A204.1 (cell line): ENCODE results near the gene NTN4.
"Not testable (repeated sequence)": the region's sequence is repeated elsewhere in the genome, so short reads cannot be mapped to it uniquely, and the experiment has no call there.

ENCODE experiments used
- FAIRE-seq: peaks from 2 replicates; lab custom pipeline; 2012; peaks lifted over from hg19 to GRCh38; lab: Jason Lieb, UNC

The NTN4 gene

DNA sequence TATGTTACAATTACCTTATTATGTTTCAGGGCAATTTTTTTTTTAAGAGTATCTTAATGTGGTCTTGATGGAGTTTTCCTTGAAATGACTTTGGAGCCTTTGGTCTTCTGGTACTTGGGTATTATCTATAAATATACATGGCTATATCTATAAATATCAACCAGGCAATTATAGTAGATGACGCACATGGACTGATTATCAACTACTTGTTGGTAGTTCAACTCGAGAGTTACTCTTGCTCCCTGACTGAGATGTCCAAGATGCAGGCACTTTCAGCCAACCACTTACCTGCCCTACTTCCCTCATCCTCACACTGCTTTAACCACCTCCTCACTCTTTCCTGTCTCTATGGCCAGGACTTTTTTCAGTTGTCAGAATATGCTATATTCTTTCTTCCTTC is 85.4 kb downstream of the NTN4 start:
- no peak for FAIRE-seq

DNA sequence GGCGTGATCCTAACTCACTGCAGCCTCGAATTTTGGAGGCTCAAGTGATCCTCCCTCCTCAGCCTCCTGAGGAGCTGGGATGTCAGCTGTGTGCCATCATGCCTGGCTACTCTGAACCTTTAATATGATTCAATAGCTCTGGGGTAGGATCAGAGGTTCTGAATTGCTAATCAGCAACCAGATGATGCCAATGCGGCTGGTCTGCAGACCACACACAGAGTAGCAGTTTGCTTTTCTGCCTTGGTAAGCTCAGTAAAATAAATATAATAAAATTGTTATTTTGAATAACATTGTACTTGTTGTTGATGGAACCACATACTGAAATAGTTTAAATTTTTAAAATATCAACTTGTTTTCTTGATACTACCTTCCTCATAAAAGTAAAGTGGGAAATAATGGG is 86.6 kb downstream of the NTN4 start:
- no peak for FAIRE-seq

DNA sequence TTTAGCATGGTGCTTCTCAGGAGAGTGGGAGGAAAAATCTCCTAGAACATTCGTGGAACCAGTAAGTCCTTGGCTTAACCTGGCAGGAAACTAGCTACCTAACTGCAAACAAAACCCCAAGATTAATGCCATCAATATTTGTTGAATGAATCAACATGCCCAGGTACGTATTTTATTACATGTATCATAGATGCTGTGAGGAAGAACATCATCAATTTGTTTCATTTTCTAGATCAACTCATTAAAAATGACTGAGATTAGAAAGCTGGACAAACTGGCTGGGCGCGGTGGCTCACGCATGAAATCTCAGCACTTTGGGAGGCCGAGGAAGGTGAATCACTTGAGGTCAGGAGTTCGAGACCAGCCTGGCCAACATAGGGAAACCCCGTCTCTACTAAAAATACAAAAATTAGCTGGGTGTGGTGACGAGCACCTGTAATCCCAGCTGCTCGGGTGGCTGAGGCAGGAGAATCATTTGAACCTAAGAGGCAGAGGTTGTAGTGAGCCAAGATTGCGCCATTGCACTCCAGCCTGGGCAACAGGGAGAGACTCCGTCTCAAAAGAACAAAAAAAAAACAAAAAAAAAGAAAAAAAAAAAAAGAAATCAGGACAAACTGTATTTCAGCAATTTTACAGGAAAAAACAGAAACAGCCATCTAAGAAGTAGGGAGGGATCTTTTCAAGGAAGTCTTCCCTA is 88.7 kb downstream of the NTN4 start:
- no peak for FAIRE-seq

DNA sequence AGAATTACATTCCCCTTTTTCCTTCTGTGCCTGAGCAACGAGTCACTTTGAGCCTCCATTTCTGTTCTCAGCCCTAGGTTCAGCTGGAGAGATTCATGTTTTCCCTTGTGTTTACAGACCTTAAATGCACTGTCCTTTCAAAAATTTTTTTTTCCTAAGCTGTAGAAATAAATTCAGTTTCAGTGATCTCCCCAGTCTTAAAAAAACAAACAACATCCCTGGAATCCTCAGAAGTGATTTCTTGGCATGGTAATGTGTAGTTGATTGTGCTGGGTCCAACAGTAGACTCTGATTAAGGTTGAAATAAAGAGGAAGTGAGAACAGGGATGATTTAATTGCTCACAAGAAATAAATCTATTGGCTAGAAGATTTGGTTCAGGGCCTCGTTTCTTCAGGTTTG is 89.3 kb downstream of the NTN4 start:
- FAIRE-seq: no peak

DNA sequence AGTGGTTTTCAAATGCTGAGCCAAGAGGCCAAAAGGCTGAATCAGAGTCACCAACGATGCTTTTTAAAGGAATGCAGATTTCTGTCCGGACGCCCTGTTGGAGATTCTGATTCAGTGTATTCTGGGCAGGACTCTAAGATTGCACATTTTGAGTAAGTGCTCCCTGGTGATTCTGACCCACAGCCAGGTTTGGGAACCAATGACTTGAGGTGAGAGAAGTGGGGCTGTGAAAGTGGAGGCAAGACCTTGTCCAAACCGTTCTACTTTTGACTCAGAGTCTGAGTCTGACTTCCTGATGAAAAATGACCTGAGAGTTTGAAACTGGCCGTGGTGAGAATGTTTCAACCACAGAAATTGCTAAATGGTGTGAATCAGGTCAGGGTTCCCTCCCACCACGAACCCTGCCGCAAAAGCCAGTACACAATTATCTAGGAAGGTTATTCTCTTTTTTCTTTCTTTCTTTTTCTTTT is 90.2 kb downstream of the NTN4 start:
- no peak for FAIRE-seq

DNA sequence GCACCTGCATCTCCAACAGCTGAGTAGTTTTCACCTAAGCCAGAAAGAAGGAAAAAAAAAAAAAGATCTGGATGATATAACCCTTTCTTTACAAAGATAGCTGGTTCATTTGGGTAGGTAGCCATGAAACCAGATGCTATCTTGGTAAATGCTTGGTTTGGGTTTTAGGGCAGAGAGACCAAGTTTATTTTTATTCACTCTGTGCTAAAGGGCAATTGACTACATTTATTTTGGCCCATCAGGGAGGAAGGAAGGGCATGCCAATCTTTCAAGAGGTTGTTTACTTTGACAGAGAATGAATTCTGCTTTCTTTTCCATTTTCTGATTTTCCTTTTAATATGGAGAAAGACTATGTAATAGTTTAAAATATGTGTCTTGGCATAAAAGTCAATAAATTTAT is 91.0 kb downstream of the NTN4 start:
- FAIRE-seq: no peak

DNA sequence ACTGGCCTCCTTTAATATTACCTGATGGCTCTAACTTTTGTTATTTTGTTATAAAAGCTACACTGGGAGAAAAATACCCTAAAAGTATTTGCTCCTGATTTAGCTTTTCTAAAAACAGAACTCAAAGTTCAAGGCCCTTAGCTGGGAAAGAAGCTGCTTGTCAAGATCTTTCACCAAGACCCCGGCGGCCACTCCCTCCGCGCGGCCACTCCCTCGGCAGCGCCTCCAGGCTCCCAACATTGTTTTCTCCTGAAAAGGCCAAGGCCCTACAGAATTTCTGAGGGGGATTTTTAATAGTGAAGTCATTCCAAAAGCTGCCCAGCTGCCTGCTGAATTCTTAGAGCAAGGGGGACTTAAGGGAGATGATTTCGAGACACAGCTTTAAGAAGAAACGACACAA is 96.4 kb downstream of the NTN4 start:
- FAIRE-seq: no peak

DNA sequence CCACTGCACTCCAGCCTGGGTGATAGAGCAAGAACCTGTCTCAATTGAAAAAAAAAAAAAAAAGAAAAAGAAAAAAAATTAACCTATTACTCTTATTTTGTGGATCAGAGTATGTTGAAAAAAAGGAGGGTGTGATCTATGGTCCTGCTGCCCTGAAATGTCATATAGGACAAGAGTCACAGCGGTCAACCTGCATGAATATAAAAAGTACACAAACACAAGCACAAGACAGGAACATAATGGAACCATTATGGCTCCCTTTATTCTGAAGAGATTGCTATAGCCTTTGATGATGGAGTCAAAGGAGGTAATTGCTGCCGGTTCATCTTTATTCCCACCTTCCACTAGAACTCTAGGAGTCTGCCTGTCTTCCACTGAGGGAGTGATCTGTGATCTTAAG is 96.9 kb downstream of the NTN4 start:
- no peak for FAIRE-seq

DNA sequence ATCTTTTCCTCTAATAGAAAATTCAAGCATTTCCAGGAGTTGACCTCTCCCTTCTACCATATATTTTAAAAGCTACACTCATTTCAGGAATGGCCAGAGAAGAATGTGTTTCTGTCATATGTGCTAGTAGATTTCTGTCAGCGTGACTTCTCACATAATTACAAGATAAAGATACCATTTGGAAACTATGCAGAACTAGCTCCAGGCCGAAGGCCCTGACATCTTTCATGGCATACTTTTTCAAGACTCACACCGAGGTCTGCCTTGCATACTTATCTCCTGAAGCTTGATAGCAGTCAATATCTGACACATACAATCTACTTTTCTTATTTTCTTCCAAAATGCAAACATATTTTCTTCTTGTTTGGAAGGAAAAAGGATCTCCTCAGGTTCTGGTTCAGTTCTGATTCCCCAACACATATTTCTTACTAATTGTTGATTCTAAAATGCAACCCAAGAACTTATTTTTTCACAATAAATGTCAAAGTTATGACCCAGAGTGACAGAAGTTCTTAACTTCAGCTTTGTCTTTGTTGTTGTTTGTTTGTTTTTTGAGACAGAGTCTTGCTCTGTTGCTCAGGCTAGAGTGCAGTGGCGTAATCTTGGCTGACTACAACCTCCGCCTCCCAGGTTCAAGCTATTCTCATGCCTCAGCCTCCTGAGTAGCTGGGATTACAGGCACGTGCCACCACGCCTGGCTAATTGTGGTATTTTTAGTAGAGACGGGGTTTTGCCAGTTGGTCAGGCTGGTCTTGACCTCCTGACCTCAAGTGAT is 99.5 kb downstream of the NTN4 start:
- FAIRE-seq: no peak

DNA sequence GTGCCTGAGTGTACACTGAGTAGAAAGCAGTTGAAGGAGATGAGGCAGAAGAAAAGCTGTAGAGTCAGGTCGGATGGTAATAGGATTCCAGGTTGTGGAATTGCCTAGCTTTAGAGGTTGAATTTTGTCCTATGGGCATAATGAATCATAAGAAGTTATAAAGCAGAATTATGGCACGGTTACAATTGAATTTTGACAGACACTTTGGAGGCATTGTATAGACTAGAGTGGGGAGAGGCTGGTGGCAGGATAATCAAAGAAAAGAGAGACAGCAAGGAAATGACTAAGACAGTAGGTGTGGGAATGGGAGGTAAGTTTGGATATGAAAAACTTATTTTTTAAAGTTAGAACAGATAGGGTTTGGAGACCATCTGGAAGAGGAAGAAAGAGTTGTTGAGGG is 102.6 kb downstream of the NTN4 start:
- no peak for FAIRE-seq

DNA sequence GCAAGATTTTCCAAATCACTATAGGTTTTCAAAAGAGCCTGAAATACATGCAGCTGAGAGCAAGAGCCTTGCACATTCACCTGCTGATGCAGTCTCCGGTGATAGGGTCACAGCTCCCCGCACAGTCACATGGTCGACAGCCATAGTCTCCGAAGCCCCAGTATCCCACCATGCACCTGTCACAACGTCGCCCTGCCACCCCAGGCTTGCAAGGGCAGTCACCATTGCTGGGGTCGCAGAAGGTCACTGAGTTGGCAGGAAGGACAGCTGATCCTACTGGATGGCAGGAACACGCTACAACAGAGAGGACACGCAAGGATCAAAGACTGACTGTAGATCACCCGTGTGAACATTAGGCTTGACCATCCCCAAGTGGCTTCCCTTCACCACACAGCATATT is 107.1 kb downstream of the NTN4 start:
- no peak for FAIRE-seq

DNA sequence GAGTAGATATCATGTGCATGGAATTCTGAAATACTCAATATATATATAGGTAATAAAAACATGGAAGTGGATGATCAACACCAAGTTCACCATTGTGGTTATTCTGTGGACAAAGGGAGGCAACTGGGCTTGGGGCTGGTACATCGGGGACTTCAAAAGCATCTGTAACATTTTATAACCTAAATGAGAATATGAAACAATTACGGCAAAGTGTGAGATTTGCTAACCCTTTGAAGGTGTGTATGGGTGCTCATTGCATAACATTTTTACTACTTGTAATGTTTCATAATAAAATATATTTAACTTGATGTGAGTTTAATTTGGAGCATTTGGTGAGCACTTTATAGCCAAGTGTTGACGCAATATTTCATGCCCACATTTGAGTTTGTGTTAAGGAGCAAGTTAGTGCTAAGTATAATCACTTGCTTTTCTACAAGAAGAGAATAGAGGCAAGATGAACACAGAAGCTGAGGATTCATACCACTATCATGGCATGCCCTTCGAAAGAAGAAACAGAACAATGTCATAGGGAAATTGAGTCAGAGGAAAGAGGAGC is 109.3 kb downstream of the NTN4 start:
- no peak for FAIRE-seq

DNA sequence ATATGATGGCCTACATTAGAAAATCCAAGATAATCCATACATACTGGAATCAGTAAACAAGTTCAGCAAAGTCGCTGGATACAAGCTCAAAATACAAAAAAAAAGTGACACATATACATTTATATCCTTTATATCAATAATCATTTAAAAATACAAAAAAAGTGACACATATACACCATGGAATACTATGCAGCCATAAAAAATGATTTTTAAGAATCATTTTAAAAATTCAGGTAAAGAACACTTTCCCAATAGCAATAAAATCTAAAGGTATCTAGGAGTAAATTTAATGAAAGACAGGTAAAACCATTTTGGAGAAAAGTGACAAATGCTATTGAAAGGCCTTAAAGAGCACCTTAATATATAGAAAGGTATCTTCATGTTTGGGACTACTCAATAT is 111.9 kb downstream of the NTN4 start:
- FAIRE-seq: no peak

DNA sequence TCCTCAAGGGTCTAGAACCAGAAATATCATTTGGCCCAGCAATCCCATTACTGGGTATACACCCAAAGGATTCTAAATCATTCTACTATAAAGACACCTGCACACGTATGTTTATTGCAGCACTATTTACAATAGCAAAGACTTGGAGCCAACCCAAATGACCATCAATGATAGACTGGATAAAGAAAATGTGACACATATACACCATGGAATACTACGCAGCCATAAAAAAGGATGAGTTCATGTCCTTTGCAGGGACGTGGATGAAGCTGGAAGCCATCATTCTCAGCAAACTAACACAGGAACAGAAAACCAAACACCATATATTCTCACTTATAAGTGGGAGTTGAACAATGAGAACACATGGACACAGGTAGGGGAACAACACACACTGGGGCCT is 112.8 kb downstream of the NTN4 start:
- FAIRE-seq: not testable (repeated sequence)

DNA sequence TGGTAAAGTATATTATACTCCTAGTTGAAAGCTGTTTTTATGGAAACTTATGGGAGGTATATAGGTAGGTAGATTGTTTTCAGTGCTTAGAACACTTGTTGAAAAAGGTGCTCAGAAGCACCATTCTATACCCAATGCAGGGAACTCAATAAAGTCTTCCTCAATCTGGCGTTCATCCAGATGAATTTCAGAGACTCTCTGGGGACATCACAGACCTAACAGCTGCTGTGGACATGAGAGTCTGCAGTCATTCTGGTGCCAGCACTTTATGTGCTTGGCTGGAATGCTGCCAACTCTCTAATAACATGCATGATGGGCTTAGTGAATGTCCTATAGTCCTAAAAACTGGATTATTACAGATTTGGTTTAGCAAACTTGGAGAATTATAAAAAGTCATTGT is 115.9 kb downstream of the NTN4 start:
- FAIRE-seq: no peak

DNA sequence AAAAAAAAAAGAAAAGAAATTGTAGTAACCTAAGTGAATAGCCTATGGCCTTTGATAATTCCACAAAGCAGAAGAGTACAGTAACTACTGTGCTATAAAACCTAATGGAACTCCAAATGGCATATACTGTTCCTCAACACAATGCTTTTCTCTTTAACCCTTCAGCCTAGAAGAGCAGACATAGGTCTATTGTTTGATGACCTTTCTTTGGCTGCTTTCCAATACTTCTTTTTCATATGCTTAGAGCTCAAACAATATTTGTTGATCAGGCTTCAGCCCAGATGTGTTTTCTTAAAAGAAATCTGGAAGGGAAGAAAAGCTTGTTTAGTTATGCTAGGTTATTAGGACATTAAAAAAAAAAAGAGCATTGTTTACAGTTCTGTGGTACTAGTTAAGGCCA is 116.4 kb downstream of the NTN4 start:
- FAIRE-seq: no peak

DNA sequence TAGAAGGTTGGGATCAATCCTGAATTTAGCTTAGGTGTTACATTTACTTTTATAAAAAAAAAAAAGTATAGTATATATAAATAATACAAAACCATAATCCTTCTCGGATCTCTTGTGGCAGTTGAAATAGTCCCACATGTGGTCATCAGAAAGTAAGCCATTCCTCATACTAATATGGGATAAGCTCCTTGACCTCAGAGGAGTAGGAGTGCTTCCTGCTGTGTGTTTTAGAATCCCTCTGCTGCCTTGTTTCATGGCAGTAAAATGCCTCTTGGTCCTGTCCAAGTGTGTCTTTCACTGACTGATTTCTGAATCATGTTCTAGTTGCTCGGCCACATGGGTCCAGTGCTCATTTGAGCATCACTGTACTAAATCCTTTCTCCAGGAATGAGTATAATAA is 117.0 kb downstream of the NTN4 start:
- FAIRE-seq: no peak

DNA sequence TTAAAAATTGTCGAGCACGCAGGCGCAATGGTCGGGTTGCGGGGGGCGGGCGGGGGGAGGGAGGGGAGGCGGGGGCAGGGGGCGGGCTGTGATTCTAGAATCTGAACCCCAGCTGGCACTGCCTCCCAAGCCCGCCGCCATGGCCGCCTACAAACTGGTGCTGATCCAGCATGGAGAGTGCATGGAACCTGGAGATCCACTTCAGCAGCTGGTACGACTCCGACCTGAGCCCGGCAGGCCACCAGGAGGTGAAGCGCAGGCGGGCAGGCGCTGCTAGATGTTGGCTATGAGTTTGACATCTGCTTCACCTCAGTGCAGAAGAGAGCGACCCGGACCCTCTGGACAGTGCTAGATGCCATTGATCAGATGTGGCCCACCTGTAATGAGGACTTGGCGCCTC is 118.4 kb downstream of the NTN4 start:
- FAIRE-seq: no peak

DNA sequence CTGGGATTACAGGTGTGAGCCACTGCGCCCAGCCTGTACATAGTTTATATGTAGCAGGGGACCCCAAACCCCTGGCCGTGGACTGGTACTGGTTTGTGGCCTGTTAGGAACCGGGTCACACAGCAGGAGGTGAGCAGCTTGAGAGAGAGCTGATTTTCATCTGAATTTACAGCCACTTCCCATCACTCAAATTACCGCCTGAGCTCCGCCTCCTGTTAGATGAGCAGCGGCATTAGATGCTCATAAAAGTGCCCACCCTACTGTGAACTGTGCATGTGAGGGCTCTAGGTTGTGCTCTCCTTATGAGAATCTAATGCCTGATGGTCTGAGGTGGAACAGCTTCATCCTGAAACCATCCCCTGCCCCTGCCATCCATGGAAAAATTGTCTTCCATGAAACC is 119.3 kb downstream of the NTN4 start:
- no peak for FAIRE-seq

DNA sequence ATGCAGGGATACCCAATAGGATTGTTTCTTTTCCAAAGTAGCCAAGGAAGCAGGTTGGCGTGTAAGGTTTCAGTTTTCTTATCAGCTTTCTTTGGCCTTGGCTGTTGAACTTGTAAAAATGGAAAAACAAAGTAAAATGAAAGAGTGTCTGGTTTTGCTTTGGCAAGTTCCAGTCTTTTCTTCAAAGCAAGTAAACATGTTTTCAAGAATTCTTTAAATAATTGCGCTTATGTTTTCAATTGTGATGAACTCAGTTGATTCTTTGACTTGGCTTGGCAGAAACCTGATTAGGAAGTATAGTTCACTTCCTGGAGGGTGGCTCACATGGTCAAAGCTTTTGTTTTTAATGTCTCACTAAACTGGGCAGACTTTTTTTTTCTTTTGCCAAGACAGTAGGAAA is 127.0 kb downstream of the NTN4 start:
- no peak for FAIRE-seq

DNA sequence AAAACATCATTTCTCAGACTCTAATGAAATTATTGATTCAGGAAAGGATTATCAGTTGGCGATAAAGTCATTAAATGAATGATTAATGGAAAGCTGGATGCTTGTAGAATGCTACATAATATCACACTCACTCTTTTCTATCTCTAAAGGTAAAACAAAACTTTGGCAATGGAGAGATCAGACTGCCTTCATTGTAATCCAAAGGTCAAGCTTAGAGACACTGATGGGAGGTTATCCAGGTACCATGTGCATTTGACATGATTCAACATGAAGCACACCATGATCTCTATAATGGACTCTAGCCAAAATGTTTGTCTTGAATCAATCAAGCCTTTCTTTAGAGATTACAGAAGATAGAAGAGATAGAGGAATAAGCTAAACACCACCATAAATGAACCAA is 129.2 kb downstream of the NTN4 start:
- no peak for FAIRE-seq

DNA sequence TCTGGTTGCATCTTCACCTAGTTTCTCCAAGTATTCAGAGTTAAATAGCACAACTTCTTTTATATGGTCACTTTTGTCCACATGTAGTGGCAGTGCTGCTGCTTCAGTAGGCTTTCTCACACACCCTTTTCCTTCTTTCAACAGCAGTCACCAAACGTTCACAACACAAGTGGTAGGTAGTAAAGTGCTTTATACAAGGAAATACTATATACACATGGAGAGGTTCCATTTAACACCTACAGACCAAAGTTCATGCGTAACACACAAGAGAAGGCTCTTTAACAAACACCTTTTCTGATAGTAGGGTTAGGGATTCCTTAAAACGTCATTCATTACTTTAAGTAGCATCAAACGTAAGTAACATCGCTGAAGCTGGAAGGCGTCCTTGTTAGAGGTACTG is 132.2 kb downstream of the NTN4 start:
- no peak for FAIRE-seq

DNA sequence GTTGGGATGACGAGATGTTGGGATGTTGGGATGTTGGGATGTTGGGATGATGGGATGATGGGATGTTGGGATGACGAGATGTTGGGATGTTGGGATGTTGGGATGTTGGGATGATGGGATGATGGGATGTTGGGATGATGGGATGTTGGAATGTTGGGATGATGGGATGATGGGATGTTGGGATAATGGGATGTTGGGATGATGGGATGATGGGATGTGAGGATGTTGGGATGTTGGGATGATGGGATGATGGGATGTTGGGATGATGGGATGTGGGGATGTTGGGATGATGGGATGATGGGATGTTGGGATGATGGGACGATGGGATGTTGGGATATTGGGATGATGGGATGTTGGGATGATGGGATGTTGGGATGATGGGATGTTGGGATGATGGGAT is 135.9 kb downstream of the NTN4 start:
- FAIRE-seq: not testable (repeated sequence)
